ENCODE data around the gene NXPH4.

The NXPH4 gene

DNA sequence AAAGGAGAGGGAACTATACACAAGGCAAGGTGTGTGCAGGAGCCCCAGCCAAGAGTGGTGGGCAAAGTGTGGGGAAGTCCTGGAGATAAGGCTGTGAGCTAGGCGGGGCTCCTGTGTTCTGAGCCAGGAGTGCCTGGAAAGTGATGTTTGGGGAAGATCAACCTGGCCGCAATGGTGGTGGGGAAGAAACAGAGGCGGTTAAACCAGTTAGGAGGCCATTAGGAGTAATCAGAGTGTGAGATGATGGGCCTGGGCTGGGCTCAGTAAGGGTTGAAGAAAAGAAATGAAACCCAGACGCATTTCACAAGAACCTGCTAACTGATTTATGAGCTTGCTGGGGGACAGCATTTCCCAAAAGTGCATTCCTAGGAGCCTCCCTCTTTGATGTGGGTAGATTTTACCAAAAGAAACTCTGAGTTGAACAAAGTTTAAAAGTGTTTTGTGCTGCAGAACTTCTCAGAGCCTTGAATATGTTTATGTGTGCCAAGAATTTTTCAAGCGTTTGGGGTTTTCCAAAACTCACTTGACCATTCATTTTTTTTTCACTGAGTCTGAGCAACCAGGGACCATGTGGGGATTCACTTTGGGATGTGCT lies 34.9 kb upstream of the NXPH4 start:
- Histone ChIP-seq H3K4me1 (ENCODE audit: insufficient read depth, low read length, poor library complexity, severe bottlenecking) (no peaks in the 10 kb centered on the region), H3F3A (ENCODE audit: low read depth) (no peaks in the 10 kb centered on the region), H3K4me2 (ENCODE audit: low read depth, low read length, poor library complexity, severe bottlenecking) (no peak overlapping the region), H3K9ac (ENCODE audit: low read depth, low read length, poor library complexity, severe bottlenecking) (no peak overlapping the region), H2AFZ (ENCODE audit: low read length) (no peak overlapping the region), H3K9me3 (ENCODE audit: insufficient read depth, low read depth, low read length) (no peaks in the 10 kb centered on the region), H3K4me3 (ENCODE audit: low read length, poor library complexity, severe bottlenecking) (no peak overlapping the region), H3K36me3 (ENCODE audit: insufficient read depth, low read length) (no peaks in the 10 kb centered on the region), H4K20me1 (ENCODE audit: insufficient read depth, low read length, poor library complexity, severe bottlenecking) (no peaks in the 10 kb centered on the region), H3K79me2 (ENCODE audit: insufficient read depth, low read length) (no peaks in the 10 kb centered on the region), H3K9me2 (replicated peaks; ENCODE audit: low read depth, low read length) (no peaks in the 10 kb centered on the region), H3K27me3 (ENCODE audit: insufficient read depth, low read length, poor library complexity, severe bottlenecking) (no peaks in the 10 kb centered on the region)
- no peak for TF ChIP-seq CTCF (conservative IDR thresholded peaks at IDR 0.05; ENCODE audit: low read length)
- no peak for TF ChIP-seq EZH2phosphoT487 (IDR thresholded peaks at IDR 0.05; ENCODE audit: borderline replicate concordance)

GRCh38 chr12:57182918-57183575 lies 33.5 kb upstream of the NXPH4 start:
- peak; percentile 93 for TF ChIP-seq CTCF (conservative IDR thresholded peaks at IDR 0.05; ENCODE audit: low read length)
- no peak for TF ChIP-seq EZH2phosphoT487 (IDR thresholded peaks at IDR 0.05; ENCODE audit: borderline replicate concordance)
- Histone ChIP-seq H3K79me2 (ENCODE audit: insufficient read depth, low read length) (no peaks in the 10 kb centered on the region), H3K4me2 (ENCODE audit: low read depth, low read length, poor library complexity, severe bottlenecking) (no peak overlapping the region), H2AFZ (ENCODE audit: low read length) (no peak overlapping the region), H3K27me3 (ENCODE audit: insufficient read depth, low read length, poor library complexity, severe bottlenecking) (no peaks in the 10 kb centered on the region), H3F3A (ENCODE audit: low read depth) (no peaks in the 10 kb centered on the region), H3K9me2 (replicated peaks; ENCODE audit: low read depth, low read length) (no peaks in the 10 kb centered on the region), H3K4me1 (ENCODE audit: insufficient read depth, low read length, poor library complexity, severe bottlenecking) (no peaks in the 10 kb centered on the region), H3K4me3 (ENCODE audit: low read length, poor library complexity, severe bottlenecking) (no peak overlapping the region), H3K9me3 (ENCODE audit: insufficient read depth, low read depth, low read length) (no peaks in the 10 kb centered on the region), H3K36me3 (ENCODE audit: insufficient read depth, low read length) (no peaks in the 10 kb centered on the region), H3K9ac (ENCODE audit: low read depth, low read length, poor library complexity, severe bottlenecking) (no peak overlapping the region), H4K20me1 (ENCODE audit: insufficient read depth, low read length, poor library complexity, severe bottlenecking) (no peaks in the 10 kb centered on the region)

GRCh38 chr12:57183939-57184725 lies 32.5 kb upstream of the NXPH4 start:
- Histone ChIP-seq H3K4me2 (ENCODE audit: low read depth, low read length, poor library complexity, severe bottlenecking) (no peak overlapping the region), H3F3A (ENCODE audit: low read depth) (no peaks in the 10 kb centered on the region), H3K9me2 (replicated peaks; ENCODE audit: low read depth, low read length) (no peaks in the 10 kb centered on the region), H3K79me2 (ENCODE audit: insufficient read depth, low read length) (no peaks in the 10 kb centered on the region), H3K9ac (ENCODE audit: low read depth, low read length, poor library complexity, severe bottlenecking) (no peak overlapping the region), H4K20me1 (ENCODE audit: insufficient read depth, low read length, poor library complexity, severe bottlenecking) (no peaks in the 10 kb centered on the region), H3K4me1 (ENCODE audit: insufficient read depth, low read length, poor library complexity, severe bottlenecking) (no peaks in the 10 kb centered on the region), H2AFZ (ENCODE audit: low read length) (no peak overlapping the region), H3K4me3 (ENCODE audit: low read length, poor library complexity, severe bottlenecking) (no peak overlapping the region), H3K27me3 (ENCODE audit: insufficient read depth, low read length, poor library complexity, severe bottlenecking) (no peaks in the 10 kb centered on the region), H3K9me3 (ENCODE audit: insufficient read depth, low read depth, low read length) (no peaks in the 10 kb centered on the region), H3K36me3 (ENCODE audit: insufficient read depth, low read length) (no peaks in the 10 kb centered on the region)
- no peak for TF ChIP-seq EZH2phosphoT487 (IDR thresholded peaks at IDR 0.05; ENCODE audit: borderline replicate concordance)
